NCI-H2196 (cell line): ENCODE measurements around the gene RNASE8.

Source experiments
- DNase-seq: peaks from one replicate; lab custom pipeline; 2025; ENCODE audit not compliant: unreplicated experiment; lab: John Stamatoyannopoulos, UW

RNASE8 gene

GRCh38 chr14:21103411-21103709 lies 45.7 kb downstream of the RNASE8 start:
- DNase-seq: no peak

- peak; percentile 96 for DNase-seq
These were observed 46.3 kb downstream of the RNASE8 start for GRCh38 chr14:21103710-21104447.

GRCh38 chr14:21104448-21105060 lies 46.9 kb downstream of the RNASE8 start:
- DNase-seq: peak; percentile 85

- DNase-seq: no peak
These were observed 47.5 kb downstream of the RNASE8 start for GRCh38 chr14:21105095-21105494.

GRCh38 chr14:21106176-21106497 lies 48.5 kb downstream of the RNASE8 start:
- DNase-seq: no peak

- DNase-seq: peak; percentile 82
These were observed 49.1 kb downstream of the RNASE8 start for GRCh38 chr14:21106498-21107282.

- peak; percentile 71 for DNase-seq
These were observed 49.7 kb downstream of the RNASE8 start for GRCh38 chr14:21107283-21107800.
